ENCODE data around the gene WDR5. TPM values are rescaled to one million over a fixed set of nuclear protein-coding genes. Genes with fewer than 3 reads are reported as not detected.

The WDR5 gene
- total and polyA plus RNA-seq, 9 of the 15 experiments (the other 6 are each of a cell fraction or from before 2014, with no cell fraction given) = 3.0 to 56.8 (median 38.6) TPM

- no peak for TF ChIP-seq ARID1B (IDR thresholded peaks at IDR 0.05)
- TF ChIP-seq ZBTB8A (IDR thresholded peaks at IDR 0.05; ENCODE audit: partially characterized antibody) = no peak
- TF ChIP-seq CSDE1 (IDR thresholded peaks at IDR 0.05) = no peak
- no peak for TF ChIP-seq ZNF121 (CRISPR knock-in tag; conservative IDR thresholded peaks at IDR 0.05)
- TF ChIP-seq ZNF655 (CRISPR knock-in tag; IDR thresholded peaks at IDR 0.05) = no peak
- TF ChIP-seq, protein P1, sequence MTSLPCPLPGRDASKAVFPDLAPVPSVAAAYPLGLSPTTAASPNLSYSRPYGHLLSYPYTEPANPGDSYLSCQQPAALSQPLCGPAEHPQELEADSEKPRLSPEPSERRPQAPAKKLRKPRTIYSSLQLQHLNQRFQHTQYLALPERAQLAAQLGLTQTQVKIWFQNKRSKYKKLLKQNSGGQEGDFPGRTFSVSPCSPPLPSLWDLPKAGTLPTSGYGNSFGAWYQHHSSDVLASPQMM (CRISPR knock-in tag; IDR thresholded peaks at IDR 0.05) = no peak
- TF ChIP-seq HDAC3 (IDR thresholded peaks at IDR 0.05; ENCODE audit: borderline replicate concordance, partially characterized antibody) = no peak
- no peak for TF ChIP-seq TEAD4 (IDR thresholded peaks at IDR 0.05; ENCODE audit: low read length)
- TF ChIP-seq TEAD4 (CRISPR knock-in tag; IDR thresholded peaks at IDR 0.05; ENCODE audit: borderline replicate concordance) = no peak
- no peak for TF ChIP-seq TRIM28 (IDR thresholded peaks at IDR 0.05)
- no peak for TF ChIP-seq SMARCA5 (IDR thresholded peaks at IDR 0.05)
These were observed 41.3 kb downstream of the WDR5 start (continued) for GRCh38 chr9:134177186-134177585.

All from K562 (cell line).